ENCODE data around the gene DCBLD1. TPM values are rescaled to one million over a fixed set of nuclear protein-coding genes. Genes with fewer than 3 reads are reported as not detected.

DCBLD1 gene
- total RNA-seq, 2 experiments from 2014 or later, result 1.3 to 1.4 TPM

GRCh38 chr6:117559299-117559698, 76.8 kb downstream of the DCBLD1 start:
- CTCF ChIA-PET, result interaction anchor here (1.0 to 3.6 kb wide), 2 partner anchors 110 to 211 kb away, joined by 3 to 12 read pairs; no protein-coding TSS in a partner anchor
- TF ChIP-seq CTCF (IDR thresholded peaks at IDR 0.05), result no peak
- intact Hi-C loops (cut with DNase I, micrococcal nuclease), result loop anchor here in 1 of 2 experiments (2.0 to 5.0 kb wide), 2 partner anchors 48 to 212 kb away; no protein-coding TSS in a partner anchor

GRCh38 chr6:117561128-117561527, 78.7 kb downstream of the DCBLD1 start:
- peaks cover 37% of the 10 kb centered on the region for H3K36me3 ChIP-seq (ENCODE audit: insufficient read depth, low read length)
- no peak overlapping the region for H3K4me3 Mint-ChIP-seq
- intact Hi-C loops (cut with DNase I, micrococcal nuclease), result no loop called here
- ATAC-seq (ENCODE audit: poor library complexity) (no peak), DNase-seq (no peak)
- H3K27ac ChIP-seq (ENCODE audit: low read depth in 1 of 2, low read length in 2 of 2), result no peak overlapping the region
- H3K4me1 Mint-ChIP-seq (ENCODE audit: low read depth), result no peaks in the 10 kb centered on the region
- ChIA-PET CTCF (interaction anchor here (0.9 kb wide), 1 partner anchor 33 kb away, joined by 3 read pairs; no protein-coding TSS in a partner anchor), POLR2A (interaction anchor here (1.4 kb wide), 1 partner anchor 13 kb away, joined by 3 read pairs; no protein-coding TSS in a partner anchor)
- peaks cover 36% of the 10 kb centered on the region for H3K36me3 Mint-ChIP-seq (ENCODE audit: low read depth)
- H3K27me3 Mint-ChIP-seq, result no peaks in the 10 kb centered on the region
- H3K9me3 Mint-ChIP-seq, result no peaks in the 10 kb centered on the region
- H3K27ac Mint-ChIP-seq, result peak overlapping the region; percentile 7
- H3K4me1 ChIP-seq (ENCODE audit: insufficient read depth, low read length), result no peaks in the 10 kb centered on the region
- H3K9me3 ChIP-seq (ENCODE audit: control insufficient read depth in 1 of 2, insufficient read depth in 1 of 2, low read length in 2 of 2), result no peaks in the 10 kb centered on the region
- no peak for TF ChIP-seq CTCF (IDR thresholded peaks at IDR 0.05)
- no peaks in the 10 kb centered on the region for H3K27me3 ChIP-seq (ENCODE audit: control insufficient read depth in 1 of 2, insufficient read depth in 2 of 2, low read length in 2 of 2)
- no peak overlapping the region for H3K4me3 ChIP-seq (ENCODE audit: low read length)

More at GRCh38 chr6:117559299-117559698, 76.8 kb downstream of the DCBLD1 start:
- POLR2A ChIA-PET, result interaction anchor here (2.0 kb wide), 1 partner anchor 43 kb away, joined by 6 read pairs; the partner anchor contains the start of gene GOPC
- H3K4me3 ChIP-seq (ENCODE audit: low read length), result no peak overlapping the region
- H3K4me1 ChIP-seq (ENCODE audit: insufficient read depth, low read length), result no peaks in the 10 kb centered on the region
- DNase-seq (no peak), ATAC-seq (ENCODE audit: poor library complexity) (no peak)
- H3K27ac Mint-ChIP-seq, result peak overlapping the region; percentile 45
- no peak overlapping the region for H3K27ac ChIP-seq (ENCODE audit: low read depth in 1 of 2, low read length in 2 of 2)
- no peaks in the 10 kb centered on the region for H3K27me3 ChIP-seq (ENCODE audit: control insufficient read depth in 1 of 2, insufficient read depth in 2 of 2, low read length in 2 of 2)
- H3K9me3 Mint-ChIP-seq, result no peaks in the 10 kb centered on the region
- H3K36me3 ChIP-seq (ENCODE audit: insufficient read depth, low read length), result peaks cover 24% of the 10 kb centered on the region
- H3K4me1 Mint-ChIP-seq (ENCODE audit: low read depth), result no peaks in the 10 kb centered on the region
- peaks cover 21% of the 10 kb centered on the region for H3K36me3 Mint-ChIP-seq (ENCODE audit: low read depth)
- no peaks in the 10 kb centered on the region for H3K9me3 ChIP-seq (ENCODE audit: control insufficient read depth in 1 of 2, insufficient read depth in 1 of 2, low read length in 2 of 2)
- no peak overlapping the region for H3K4me3 Mint-ChIP-seq
- no peaks in the 10 kb centered on the region for H3K27me3 Mint-ChIP-seq

GRCh38 chr6:117564681-117565080, 82.2 kb downstream of the DCBLD1 start:
- POLR2A ChIA-PET, result no interaction called here
- no peaks in the 10 kb centered on the region for H3K4me1 Mint-ChIP-seq (ENCODE audit: low read depth)

More at GRCh38 chr6:117564681-117565080, 82.2 kb downstream of the DCBLD1 start:
- Mint-ChIP-seq H3K27me3 (no peaks in the 10 kb centered on the region), H3K36me3 (ENCODE audit: low read depth) (peaks cover 69% of the 10 kb centered on the region), H3K27ac (no peak overlapping the region), H3K9me3 (no peaks in the 10 kb centered on the region), H3K4me3 (no peak overlapping the region)
- CTCF ChIA-PET, result no interaction called here
- intact Hi-C loops (cut with DNase I, micrococcal nuclease), result no loop called here
- H3K36me3 ChIP-seq (ENCODE audit: insufficient read depth, low read length), result peaks cover 72% of the 10 kb centered on the region
- H3K9me3 ChIP-seq (ENCODE audit: control insufficient read depth in 1 of 2, insufficient read depth in 1 of 2, low read length in 2 of 2), result no peaks in the 10 kb centered on the region
- H3K27ac ChIP-seq (ENCODE audit: low read depth in 1 of 2, low read length in 2 of 2), result no peak overlapping the region
- ATAC-seq (ENCODE audit: poor library complexity), result no peak
- no peak for TF ChIP-seq CTCF (IDR thresholded peaks at IDR 0.05)
- no peak for DNase-seq
- H3K4me3 ChIP-seq (ENCODE audit: low read length), result no peak overlapping the region
- H3K4me1 ChIP-seq (ENCODE audit: insufficient read depth, low read length), result no peaks in the 10 kb centered on the region
- no peaks in the 10 kb centered on the region for H3K27me3 ChIP-seq (ENCODE audit: control insufficient read depth in 1 of 2, insufficient read depth in 2 of 2, low read length in 2 of 2)
